Panc1 (cell line): Measurements from ENCODE around the gene CAPN15. TPM values are rescaled to one million over a fixed set of nuclear protein-coding genes. Genes with fewer than 3 reads are reported as not detected.

Experiments
- ATAC-seq: fragments of 200-7000 bp; cut with Tn5 transposase; 2 replicates; pipeline ENCODE4 v1.9.1; 2020; ENCODE audit warnings: mild to moderate bottlenecking, moderate library complexity
- BruUV-seq: library from RNA; stranded (reverse); fragments of 400-500 nt; replicated peaks from 2 replicates; lab custom pipeline; 2021; lab: Mats Ljungman, UMichigan
- CTCF ChIA-PET: fragments of 300-600 bp; sonication (Branson Sonifier 250); formaldehyde crosslinking; loops from one replicate; lab custom pipeline; 2022; ENCODE audit warnings: antibody characterized with exemption; lab: Charles Lee
- POLR2A ChIA-PET: fragments of 300-600 bp; sonication (Branson Sonifier 250); formaldehyde crosslinking; loops from one replicate; lab custom pipeline; 2022; ENCODE audit warnings: antibody characterized with exemption; lab: Charles Lee
- DNase-seq: peaks from one replicate; pipeline ENCODE4 v3.0.0-alpha.2; 2010; ENCODE audit warnings: low read depth, low spot score
- H3K27ac ChIP-seq: 2 replicates; pipeline ENCODE4 v1.5.1; 2011; ENCODE audit warnings: mild to moderate bottlenecking, low read length, inconsistent platforms
- H3K27me3 ChIP-seq: fragments of 200-500 bp; sonication (Bioruptor generic); 2 replicates; pipeline ENCODE4 v1.6.0; 2014; ENCODE audit warnings: low read length, inconsistent platforms; ENCODE audit not compliant: control insufficient read depth, insufficient read depth
- H3K36me3 ChIP-seq: fragments of 200-500 bp; sonication (Bioruptor generic); 2 replicates; pipeline ENCODE4 v1.5.1; 2014; ENCODE audit warnings: inconsistent platforms, mild to moderate bottlenecking, low read length, moderate library complexity; ENCODE audit not compliant: control insufficient read depth, insufficient read depth
- H3K4me1 ChIP-seq: 2 replicates; pipeline ENCODE4 v1.5.1; 2011; ENCODE audit warnings: inconsistent platforms, mild to moderate bottlenecking, low read length, moderate library complexity; ENCODE audit not compliant: control insufficient read depth, insufficient read depth
- H3K4me3 ChIP-seq, 2 experiments: 2 replicates each; pipeline ENCODE4 v1.5.1; 2011 to 2012; ENCODE audit warnings: low read depth in 2 of 2, low read length in 2 of 2, mild to moderate bottlenecking in 2 of 2, inconsistent platforms in 1 of 2, moderate library complexity in 1 of 2
- H3K9me3 ChIP-seq: fragments of 200-500 bp; sonication (Bioruptor generic); 2 replicates; pipeline ENCODE4 v1.5.1; 2014; ENCODE audit warnings: low read depth, mild to moderate bottlenecking, inconsistent platforms, low read length, moderate library complexity; ENCODE audit not compliant: control insufficient read depth, insufficient read depth
- CTCF ChIP-seq: fragments of 450-650 bp; IDR thresholded peaks from 2 replicates; pipeline ENCODE4 v1.5.1; 2017; ENCODE audit warnings: mild to moderate bottlenecking
- POLR2AphosphoS5 ChIP-seq: IDR thresholded peaks from 2 replicates; pipeline ENCODE4 v1.6.1; 2012; ENCODE audit warnings: mild to moderate bottlenecking, low read depth, low read length, moderate library complexity
- REST ChIP-seq, 2 experiments: IDR thresholded peaks; 2 replicates each; pipeline ENCODE4 v1.6.1; 2011 to 2012; ENCODE audit warnings: low read depth in 2 of 2, control low read depth in 1 of 2, low read length in 1 of 2, mild to moderate bottlenecking in 1 of 2, moderate library complexity in 1 of 2; ENCODE audit not compliant: insufficient read depth in 1 of 2
- SIN3A ChIP-seq: IDR thresholded peaks from 2 replicates; pipeline ENCODE4 v1.6.1; 2012; ENCODE audit warnings: low read depth, mild to moderate bottlenecking, low read length, moderate library complexity, borderline replicate concordance; ENCODE audit not compliant: insufficient read depth
- TCF7L2 ChIP-seq: IDR thresholded peaks from 2 replicates; pipeline ENCODE4 v1.6.1; 2011; ENCODE audit warnings: mild to moderate bottlenecking, low read depth, low read length, inconsistent platforms
- in situ Hi-C: cut with HindIII; loops from 2 replicates; pipeline ENCODE4 v1.10.0; 2016; ENCODE audit warnings: low sequenced_read_pairs, low pct_unique_long_range_greater_than_20kb
- intact Hi-C: fragments of 100-400 bp; cut with micrococcal nuclease; formaldehyde crosslinking; loops from one replicate; pipeline ENCODE4 v1.10.0; 2022; ENCODE audit not compliant: unreplicated experiment
- total RNA-seq: library from RNA; stranded (reverse); gene quantifications from one replicate; pipeline ENCODE4 v1.2.1, GENCODE V29; 2021; ENCODE audit not compliant: unreplicated experiment

Gene CAPN15
- total RNA-seq, 1 experiment from 2014 or later = 78.5 TPM

- Histone ChIP-seq H3K4me1 (peaks cover 15% of the 10 kb centered on the region), H3K36me3 (no peaks in the 10 kb centered on the region), H3K27me3 (no peaks in the 10 kb centered on the region), H3K9me3 (no peaks in the 10 kb centered on the region), H3K27ac (no peak overlapping the region), H3K4me3 (no peak overlapping the region)
- TF ChIP-seq POLR2AphosphoS5 (no peak), SIN3A (no peak), REST (IDR thresholded peaks at IDR 0.05; ENCODE audit: insufficient read depth in 1 of 2, low read depth in 2 of 2, low read length in 1 of 2) (no peak), TCF7L2 (no peak), CTCF (no peak; the same call in 1 of the 2 replicates)
- in situ Hi-C loops (no loop called here), intact Hi-C loops (no loop called here)
- BruUV-seq = no TSS peak
- ChIA-PET CTCF (interaction anchor here (0.7 to 0.9 kb wide), 2 partner anchors 11 to 44 kb away, joined by 3 read pairs; no protein-coding TSS in a partner anchor), POLR2A (no interaction called here)
- DNase-seq (no peak), ATAC-seq (peak; percentile 33; the same call in 1 of the 2 replicates)
Observed at GRCh38 chr16:576823-577201, 49.3 kb downstream of the CAPN15 start.

- TF ChIP-seq TCF7L2 = no peak
- TF ChIP-seq REST (IDR thresholded peaks at IDR 0.05; ENCODE audit: insufficient read depth in 1 of 2, low read depth in 2 of 2, low read length in 1 of 2) = no peak
- TF ChIP-seq POLR2AphosphoS5 = no peak
- no peak for TF ChIP-seq SIN3A
- TF ChIP-seq CTCF = no peak
- no TSS peak for BruUV-seq
- POLR2A ChIA-PET = no interaction called here
- CTCF ChIA-PET = interaction anchor here (0.5 kb wide), 1 partner anchor 45 kb away, joined by 3 read pairs; no protein-coding TSS in a partner anchor
- Histone ChIP-seq H3K4me3 (no peak overlapping the region), H3K27me3 (no peaks in the 10 kb centered on the region), H3K36me3 (no peaks in the 10 kb centered on the region), H3K4me1 (peaks cover 10% of the 10 kb centered on the region), H3K9me3 (no peaks in the 10 kb centered on the region), H3K27ac (no peak overlapping the region)
- ATAC-seq = no peak
- no peak for DNase-seq
- intact Hi-C loops = no loop called here
- in situ Hi-C loops = no loop called here
Observed at GRCh38 chr16:577796-578195, 50.3 kb downstream of the CAPN15 start.
